Pancreas (tissue), 10 donors: Measurements from ENCODE around the gene EIF4E. TPM values are rescaled to one million over a fixed set of nuclear protein-coding genes. Genes with fewer than 3 reads are reported as not detected.

Experiments used
- ATAC-seq, 4 donors: fragments of 200-7000 bp; cut with Tn5 transposase; one replicate each; pipeline versions ENCODE4 v1.8.0 to v1.9.1; 2020; ENCODE audit warnings: mild to moderate bottlenecking in 4 of 4, moderate library complexity in 4 of 4
- DNase-seq, 6 donors: peaks; one replicate each; pipeline ENCODE4 v3.0.0-alpha.2; 2020
- FAIRE-seq: peaks from 2 replicates; lab custom pipeline; 2012; peaks lifted over from hg19 to GRCh38; lab: Jason Lieb, UNC
- H3K27ac ChIP-seq, 4 donors: fragments of 200-600 bp; sonication (generic); 1 replicate in 3 of 4; 2 replicates in 1 of 4; pipeline versions ENCODE4 v1.5.0 to v1.8.0; 2020
- H3K27me3 ChIP-seq, 4 donors: fragments of 200-600 bp; one replicate each; pipeline ENCODE4 v1.8.0; 2021
- H3K36me3 ChIP-seq, 3 donors: fragments of 200-600 bp; sonication (generic) in 1 of 3; one replicate each; pipeline versions ENCODE4 v1.5.0 to v1.8.0; 2020 to 2021
- H3K4me1 ChIP-seq, 3 donors: fragments of 200-600 bp; one replicate each; pipeline ENCODE4 v1.8.0; 2021
- H3K4me3 ChIP-seq, 4 donors: fragments of 200-600 bp; sonication (generic) in 2 of 4; one replicate each; pipeline versions ENCODE4 v1.5.0 to v1.8.0; 2020 to 2021
- H3K9me3 ChIP-seq, 4 donors: fragments of 200-600 bp; one replicate each; pipeline ENCODE4 v1.8.0; 2021
- WGBS, 2 donors: extraction: QIAGEN DNeasy Blood & Tissue Kit; methylation state at CpG; one replicate each; pipeline ENCODE4 v1.1.7; 2013; 5-methylcytosine and 5-hydroxymethylcytosine counted together
- intact Hi-C, 3 donors: fragments of 100-400 bp; cut with DNase I; formaldehyde crosslinking; loops; one replicate each; pipeline versions ENCODE4 v1.11.1 to v1.14.2; 2022
- polyA plus RNA-seq, 2 donors: library from polyadenylated mRNA; stranded (reverse); fragments of 200-250 nt; gene quantifications; one replicate each; pipeline ENCODE4 v1.2.3, GENCODE V29; 2013
- total RNA-seq, 6 donors: library from RNA; stranded (reverse); fragmentation: NEBNext Ultra II Directional in 4 of 6; extraction: Animal tissue kit (Norgen Biotek cat#: 25700) in 4 of 6; gene quantifications; one replicate each; pipeline versions ENCODE4 v1.2.1 to v1.2.4, GENCODE V29; 2021 to 2023
- TF ChIP-seq, protein P1 (sequence below), 4 donors: fragments of 200-600 bp; sonication (generic) in 3 of 4; IDR thresholded peaks; one replicate each; pipeline versions ENCODE4 v1.5.0 to v1.8.0; 2021; ENCODE audit warnings: antibody characterized with exemption in 4 of 4
- donor health status: healthy with polysubstance abuse.
- donor health status: DM: no; HTN: no; CAD: no; lungs with moderate emphysema.
- donor health status: DM: no; HTN: no; CAD: no.
- donor health status: control.
- donor health status: control.
- donor health status: Bipolar disorder and iron deficiency.
- donor health status: DM: yes; HTN: yes; CAD: no.
- donor health status: DM: no; HTN: no; CAD: no.
- donor health status: DM: no; HTN: no; CAD: no.
- donor health status: DM: yes; HTN: yes; CAD: no.

The EIF4E gene
- total and polyA plus RNA-seq, 8 donors, result 6.3 to 31.8 (median 22.3) TPM

DNA sequence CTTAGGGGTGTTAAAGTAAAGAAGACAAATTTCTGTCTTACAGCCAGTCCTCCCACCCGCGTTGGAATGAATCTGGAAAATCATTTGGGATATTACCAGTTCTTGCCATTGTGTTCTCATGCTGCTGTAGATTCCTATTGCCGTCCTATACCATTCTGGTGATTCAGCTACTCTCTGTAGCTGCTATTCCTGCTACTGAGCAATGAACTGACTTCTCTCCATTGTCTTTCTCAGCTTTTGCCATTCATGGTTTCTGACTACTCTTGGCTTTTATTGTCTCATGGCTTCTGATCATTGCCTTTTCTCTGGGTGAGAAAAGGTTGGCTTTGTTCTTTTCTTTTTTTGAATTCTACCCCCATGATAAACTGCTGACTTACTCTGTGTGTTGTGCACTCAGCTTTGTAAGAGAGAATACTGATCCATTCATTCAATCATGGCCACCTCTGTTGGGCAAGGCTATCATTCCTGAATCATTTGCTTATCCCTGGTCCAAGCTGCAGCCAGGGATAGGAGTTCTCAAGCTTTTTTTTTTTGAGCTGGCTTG, 38.9 kb upstream of the EIF4E start:
- DNase-seq (no peak), FAIRE-seq (no peak), ATAC-seq (no peak)
- TF ChIP-seq, protein P1, sequence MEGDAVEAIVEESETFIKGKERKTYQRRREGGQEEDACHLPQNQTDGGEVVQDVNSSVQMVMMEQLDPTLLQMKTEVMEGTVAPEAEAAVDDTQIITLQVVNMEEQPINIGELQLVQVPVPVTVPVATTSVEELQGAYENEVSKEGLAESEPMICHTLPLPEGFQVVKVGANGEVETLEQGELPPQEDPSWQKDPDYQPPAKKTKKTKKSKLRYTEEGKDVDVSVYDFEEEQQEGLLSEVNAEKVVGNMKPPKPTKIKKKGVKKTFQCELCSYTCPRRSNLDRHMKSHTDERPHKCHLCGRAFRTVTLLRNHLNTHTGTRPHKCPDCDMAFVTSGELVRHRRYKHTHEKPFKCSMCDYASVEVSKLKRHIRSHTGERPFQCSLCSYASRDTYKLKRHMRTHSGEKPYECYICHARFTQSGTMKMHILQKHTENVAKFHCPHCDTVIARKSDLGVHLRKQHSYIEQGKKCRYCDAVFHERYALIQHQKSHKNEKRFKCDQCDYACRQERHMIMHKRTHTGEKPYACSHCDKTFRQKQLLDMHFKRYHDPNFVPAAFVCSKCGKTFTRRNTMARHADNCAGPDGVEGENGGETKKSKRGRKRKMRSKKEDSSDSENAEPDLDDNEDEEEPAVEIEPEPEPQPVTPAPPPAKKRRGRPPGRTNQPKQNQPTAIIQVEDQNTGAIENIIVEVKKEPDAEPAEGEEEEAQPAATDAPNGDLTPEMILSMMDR (IDR thresholded peaks at IDR 0.05), result no peak
- Histone ChIP-seq H3K36me3 (no peaks in the 10 kb centered on the region), H3K27me3 (no peaks in the 10 kb centered on the region), H3K4me3 (no peak overlapping the region), H3K27ac (no peak overlapping the region), H3K4me1 (no peaks in the 10 kb centered on the region), H3K9me3 (no peaks in the 10 kb centered on the region)
- 80 to 90% methylated on average over 3 of the region's 3 CpGs for WGBS, 2 donors
- intact Hi-C loops, result no loop called here

DNA sequence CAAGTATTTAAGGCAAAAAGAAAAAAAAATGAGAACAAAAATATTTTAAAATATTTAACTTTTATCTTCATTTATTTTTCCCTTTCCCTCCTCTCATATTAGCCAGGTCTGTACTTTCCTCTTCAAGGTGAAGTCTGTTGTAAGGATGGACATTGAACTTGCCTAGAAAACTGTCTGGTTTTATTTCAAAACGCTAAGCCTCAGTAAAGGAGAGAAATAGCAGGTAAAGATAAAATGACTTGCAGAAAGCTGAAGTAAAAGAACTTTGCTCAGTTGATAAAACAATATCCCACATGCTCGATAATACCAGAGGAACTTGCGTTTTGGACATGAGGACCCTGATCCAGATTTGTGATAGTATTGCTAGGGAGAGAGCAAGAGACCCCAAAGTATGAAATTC, 38.0 kb upstream of the EIF4E start:
- WGBS, 2 donors, result 69 to 86% methylated on average over 3 of the region's 3 CpGs
- H3K4me1 ChIP-seq, result no peaks in the 10 kb centered on the region
- TF ChIP-seq, protein P1 (IDR thresholded peaks at IDR 0.05), result no peak
- no peaks in the 10 kb centered on the region for H3K27me3 ChIP-seq
- ATAC-seq (no peak), FAIRE-seq (no peak), DNase-seq (no peak)
- no peaks in the 10 kb centered on the region for H3K9me3 ChIP-seq
- no peaks in the 10 kb centered on the region for H3K36me3 ChIP-seq
- H3K4me3 ChIP-seq, result no peak overlapping the region
- H3K27ac ChIP-seq, result no peak overlapping the region
- intact Hi-C loops, result no loop called here

DNA sequence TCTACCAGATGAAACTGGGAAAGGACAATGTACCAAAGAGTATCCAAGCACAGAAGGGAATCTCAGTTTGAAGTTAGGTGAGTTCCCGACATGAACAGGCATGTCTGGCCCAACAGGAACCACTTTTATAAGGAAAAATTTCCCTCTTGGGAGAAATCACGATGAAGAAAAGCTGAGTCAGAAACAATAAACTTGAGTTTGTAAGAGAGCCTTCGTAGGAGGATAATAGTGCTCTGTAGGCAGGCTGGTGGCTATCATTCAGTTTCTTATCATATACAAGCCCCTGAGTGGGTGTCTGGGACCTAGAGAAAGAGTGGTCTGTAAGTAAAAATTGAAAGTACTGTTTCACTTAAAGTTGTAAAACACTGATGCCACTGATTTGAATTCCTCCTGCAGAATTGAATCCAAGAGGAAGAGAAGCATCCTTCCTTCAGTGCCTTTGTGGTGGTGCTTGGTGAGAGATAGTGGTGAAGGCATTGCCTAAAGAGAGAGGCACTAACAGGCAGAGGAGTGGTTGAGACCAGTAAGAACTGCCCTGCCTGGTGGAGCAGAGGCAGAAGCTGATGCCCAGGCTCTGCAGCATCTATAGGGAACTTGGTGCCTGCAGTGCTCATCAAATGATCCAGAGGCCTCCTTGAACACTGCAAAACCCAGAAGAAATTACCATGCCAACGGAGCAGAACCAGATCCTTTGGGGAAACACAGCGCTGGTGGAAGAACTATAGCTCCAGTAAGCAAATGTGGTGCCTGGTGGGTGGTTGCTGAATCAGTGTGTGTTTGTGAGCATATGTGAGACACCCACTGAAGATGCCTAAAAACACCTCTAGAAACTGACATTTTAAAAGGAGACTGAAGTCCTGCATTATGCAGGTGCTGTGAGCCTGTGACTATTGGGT, 34.9 kb upstream of the EIF4E start:
- WGBS, 2 donors, result 75 to 89% methylated on average over 5 of the region's 5 CpGs
- Histone ChIP-seq H3K27ac (no peak overlapping the region), H3K27me3 (no peaks in the 10 kb centered on the region), H3K4me3 (no peak overlapping the region), H3K9me3 (no peaks in the 10 kb centered on the region), H3K36me3 (no peaks in the 10 kb centered on the region), H3K4me1 (no peaks in the 10 kb centered on the region)
- intact Hi-C loops, result no loop called here
- no peak for FAIRE-seq
- TF ChIP-seq, protein P1 (IDR thresholded peaks at IDR 0.05), result no peak
- DNase-seq, result no peak
- ATAC-seq, result no peak

DNA sequence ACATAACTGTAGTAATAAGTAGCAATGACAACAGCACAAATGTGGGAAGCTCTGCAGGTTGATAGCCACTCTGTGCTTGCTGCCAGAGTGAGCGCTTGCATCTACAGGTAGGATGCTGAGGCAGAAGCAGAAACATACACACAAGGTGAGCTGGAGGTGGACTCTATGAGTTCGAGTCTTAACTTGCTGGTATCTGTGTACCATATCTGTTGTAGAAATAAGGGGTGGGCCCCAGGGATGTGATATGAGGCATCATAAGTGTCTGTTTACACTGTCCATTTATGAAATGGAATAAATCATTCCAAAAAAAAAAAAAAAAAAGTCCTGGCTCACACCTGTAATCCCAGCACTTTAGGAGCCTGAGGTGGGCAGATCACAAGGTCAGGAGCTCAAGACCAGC, 32.8 kb upstream of the EIF4E start:
- no peaks in the 10 kb centered on the region for H3K9me3 ChIP-seq
- H3K27me3 ChIP-seq, result no peaks in the 10 kb centered on the region
- WGBS, 2 donors, result 76 to 84% methylated on average over 2 of the region's 2 CpGs
- no peak for DNase-seq
- no peak for FAIRE-seq
- no peaks in the 10 kb centered on the region for H3K4me1 ChIP-seq
- no peak for ATAC-seq
- H3K4me3 ChIP-seq, result no peak overlapping the region
- intact Hi-C loops, result no loop called here
- TF ChIP-seq, protein P1 (IDR thresholded peaks at IDR 0.05), result no peak
- H3K27ac ChIP-seq, result no peak overlapping the region
- H3K36me3 ChIP-seq, result no peaks in the 10 kb centered on the region

DNA sequence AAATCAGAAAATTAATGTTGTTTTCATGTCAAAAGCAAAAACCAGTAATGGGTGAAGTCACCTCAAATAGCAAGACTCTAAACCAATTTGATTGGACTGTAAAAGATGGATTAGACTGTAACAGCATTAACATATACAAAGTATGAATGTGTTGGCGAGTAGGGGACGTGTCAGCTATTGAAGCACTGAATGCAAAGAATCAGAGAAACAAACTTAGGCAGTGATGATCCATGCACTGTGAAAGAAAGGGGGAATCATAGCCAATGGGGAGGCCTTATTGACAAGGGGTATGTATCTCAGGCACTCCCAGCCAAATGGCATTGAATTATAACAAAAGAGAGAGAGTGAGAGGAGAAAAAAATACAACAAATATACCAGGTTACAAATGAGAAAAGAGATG, 30.5 kb upstream of the EIF4E start:
- DNase-seq, result no peak
- H3K36me3 ChIP-seq, result no peaks in the 10 kb centered on the region
- no peak for ATAC-seq
- H3K27ac ChIP-seq, result no peak overlapping the region
- no peaks in the 10 kb centered on the region for H3K4me1 ChIP-seq
- TF ChIP-seq, protein P1 (IDR thresholded peaks at IDR 0.05), result no peak
- FAIRE-seq, result no peak
- no peaks in the 10 kb centered on the region for H3K9me3 ChIP-seq
- H3K27me3 ChIP-seq, result no peaks in the 10 kb centered on the region
- 93 to 94% methylated on average over 2 of the region's 2 CpGs for WGBS, 2 donors
- H3K4me3 ChIP-seq, result no peak overlapping the region
- intact Hi-C loops, result no loop called here
